Lower leg skin (tissue), 4 donors: Measurements from ENCODE around the gene HELB. TPM values are rescaled to one million over a fixed set of nuclear protein-coding genes. Genes with fewer than 3 reads are reported as not detected.

ENCODE experiments used
- DNase-seq, 2 donors: peaks; one replicate each; pipeline ENCODE4 v3.0.0-alpha.2; 2019; ENCODE audit warnings: low spot score in 2 of 2
- H3K4me3 ChIP-seq: fragments of 200-600 bp; sonication (generic); 2 replicates; pipeline ENCODE4 v1.5.1; 2017; ENCODE audit warnings: mild to moderate bottlenecking, low read depth; ENCODE audit not compliant: poor library complexity, severe bottlenecking
- CTCF ChIP-seq, 3 donors: fragments of 450-650 bp; IDR thresholded peaks; one replicate each; pipeline ENCODE4 v1.5.1; 2016; ENCODE audit warnings: antibody characterized with exemption in 3 of 3, mild to moderate bottlenecking in 3 of 3, moderate library complexity in 2 of 3
- POLR2A ChIP-seq, 2 donors: fragments of 450-650 bp; IDR thresholded peaks; one replicate each; pipeline ENCODE4 v1.6.1; 2016 to 2017; ENCODE audit warnings: antibody characterized with exemption in 2 of 2, mild to moderate bottlenecking in 1 of 2, moderate library complexity in 1 of 2
- WGBS, 2 donors: methylation state at CpG; one replicate each; pipeline ENCODE4 v1.1.5; 2018; 5-methylcytosine and 5-hydroxymethylcytosine counted together
- intact Hi-C: fragments of 100-400 bp; cut with DNase I; formaldehyde crosslinking; loops from one replicate; pipeline ENCODE4 v1.15.0; 2023; ENCODE audit warnings: low total_unique reads
- total RNA-seq, 4 donors: library from RNA; depleted of rRNA; stranded (reverse); fragments of >200 nt; gene quantifications; one replicate each; pipeline ENCODE4 v1.1.0, GENCODE V29; 2016

HELB gene
- total RNA-seq, 4 donors from 2014 or later, result 1.6 to 4.6 (median 3.0) TPM

GRCh38 chr12:66321435-66321834 is 19.1 kb downstream of the HELB start:
- TF ChIP-seq CTCF (IDR thresholded peaks at IDR 0.05) (no peak), POLR2A (IDR thresholded peaks at IDR 0.05) (no peak)
- intact Hi-C loops, result no loop called here
- DNase-seq, result no peak
- no peak overlapping the region for H3K4me3 ChIP-seq

GRCh38 chr12:66323017-66323416 is 20.7 kb downstream of the HELB start:
- no peak for DNase-seq
- intact Hi-C loops, result no loop called here
- no peak overlapping the region for H3K4me3 ChIP-seq
- 87 to 96% methylated on average over 1 of the region's 1 CpG for whole genome bisulfite sequencing, 2 donors
- TF ChIP-seq CTCF (IDR thresholded peaks at IDR 0.05) (no peak), POLR2A (IDR thresholded peaks at IDR 0.05) (no peak)

- DNase-seq, result no peak
- TF ChIP-seq CTCF (IDR thresholded peaks at IDR 0.05) (no peak), POLR2A (IDR thresholded peaks at IDR 0.05) (no peak)
- intact Hi-C loops, result no loop called here
- WGBS, 2 donors, result 51 to 53% methylated on average over 5 of the region's 5 CpGs
- H3K4me3 ChIP-seq, result no peak overlapping the region
Measured at GRCh38 chr12:66329941-66330340, 27.6 kb downstream of the HELB start.

- TF ChIP-seq CTCF (IDR thresholded peaks at IDR 0.05) (no peak), POLR2A (IDR thresholded peaks at IDR 0.05) (no peak)
- intact Hi-C loops, result no loop called here
- WGBS, 2 donors, result 90 to 91% methylated on average over 13 of the region's 13 CpGs
- no peak for DNase-seq
- no peak overlapping the region for H3K4me3 ChIP-seq
Measured at GRCh38 chr12:66331016-66331415, 28.7 kb downstream of the HELB start.

GRCh38 chr12:66331814-66332213 is 29.5 kb downstream of the HELB start:
- H3K4me3 ChIP-seq, result no peak overlapping the region
- no peak for DNase-seq
- intact Hi-C loops, result no loop called here
- WGBS, 2 donors, result 91 to 100% methylated on average over 1 of the region's 1 CpG
- TF ChIP-seq POLR2A (IDR thresholded peaks at IDR 0.05), result no peak
- no peak for TF ChIP-seq CTCF (IDR thresholded peaks at IDR 0.05)

GRCh38 chr12:66335746-66336145 is 33.5 kb downstream of the HELB start:
- no peak for DNase-seq
- TF ChIP-seq CTCF (IDR thresholded peaks at IDR 0.05), result no peak
- TF ChIP-seq POLR2A (IDR thresholded peaks at IDR 0.05), result no peak
- WGBS, 2 donors, result 89 to 92% methylated on average over 2 of the region's 2 CpGs
- intact Hi-C loops, result no loop called here
- no peak overlapping the region for H3K4me3 ChIP-seq
